ENCODE measurements around the gene FMNL3.

Gene FMNL3

DNA sequence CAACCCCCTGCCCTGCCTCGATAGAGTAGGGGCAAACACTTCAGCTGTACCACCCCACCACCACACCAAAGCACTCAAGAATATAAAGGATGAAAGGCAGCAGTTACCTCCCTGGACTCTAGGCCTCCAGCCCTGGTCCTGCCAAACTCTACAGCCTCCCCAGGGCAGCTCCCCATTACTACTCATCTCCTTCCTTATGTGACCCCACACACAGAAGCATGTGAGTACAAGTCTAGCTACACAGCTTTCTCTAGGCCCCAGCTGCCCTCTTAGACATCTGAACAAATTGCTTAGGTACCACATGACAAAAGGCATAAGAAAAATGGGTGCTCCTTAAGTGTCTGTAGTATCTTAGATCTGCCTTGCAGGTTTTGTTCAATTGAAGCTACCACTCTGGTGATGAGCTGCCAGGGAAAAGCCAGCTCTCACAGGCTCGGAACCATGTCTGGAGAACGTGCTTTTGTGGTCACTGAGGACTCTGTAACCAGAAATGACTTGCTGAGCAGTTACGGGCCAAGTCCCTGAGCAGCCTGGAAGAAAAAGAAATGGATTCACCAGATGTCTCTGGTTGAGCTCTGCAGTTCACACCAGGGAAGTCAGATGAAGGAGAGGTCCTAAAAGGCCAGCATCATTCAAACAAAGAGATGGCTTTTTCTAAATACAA, 32.8 kb downstream of the FMNL3 start:
- TF ChIP-seq, protein P1, sequence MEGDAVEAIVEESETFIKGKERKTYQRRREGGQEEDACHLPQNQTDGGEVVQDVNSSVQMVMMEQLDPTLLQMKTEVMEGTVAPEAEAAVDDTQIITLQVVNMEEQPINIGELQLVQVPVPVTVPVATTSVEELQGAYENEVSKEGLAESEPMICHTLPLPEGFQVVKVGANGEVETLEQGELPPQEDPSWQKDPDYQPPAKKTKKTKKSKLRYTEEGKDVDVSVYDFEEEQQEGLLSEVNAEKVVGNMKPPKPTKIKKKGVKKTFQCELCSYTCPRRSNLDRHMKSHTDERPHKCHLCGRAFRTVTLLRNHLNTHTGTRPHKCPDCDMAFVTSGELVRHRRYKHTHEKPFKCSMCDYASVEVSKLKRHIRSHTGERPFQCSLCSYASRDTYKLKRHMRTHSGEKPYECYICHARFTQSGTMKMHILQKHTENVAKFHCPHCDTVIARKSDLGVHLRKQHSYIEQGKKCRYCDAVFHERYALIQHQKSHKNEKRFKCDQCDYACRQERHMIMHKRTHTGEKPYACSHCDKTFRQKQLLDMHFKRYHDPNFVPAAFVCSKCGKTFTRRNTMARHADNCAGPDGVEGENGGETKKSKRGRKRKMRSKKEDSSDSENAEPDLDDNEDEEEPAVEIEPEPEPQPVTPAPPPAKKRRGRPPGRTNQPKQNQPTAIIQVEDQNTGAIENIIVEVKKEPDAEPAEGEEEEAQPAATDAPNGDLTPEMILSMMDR (IDR thresholded peaks at IDR 0.05) = no peak

DNA sequence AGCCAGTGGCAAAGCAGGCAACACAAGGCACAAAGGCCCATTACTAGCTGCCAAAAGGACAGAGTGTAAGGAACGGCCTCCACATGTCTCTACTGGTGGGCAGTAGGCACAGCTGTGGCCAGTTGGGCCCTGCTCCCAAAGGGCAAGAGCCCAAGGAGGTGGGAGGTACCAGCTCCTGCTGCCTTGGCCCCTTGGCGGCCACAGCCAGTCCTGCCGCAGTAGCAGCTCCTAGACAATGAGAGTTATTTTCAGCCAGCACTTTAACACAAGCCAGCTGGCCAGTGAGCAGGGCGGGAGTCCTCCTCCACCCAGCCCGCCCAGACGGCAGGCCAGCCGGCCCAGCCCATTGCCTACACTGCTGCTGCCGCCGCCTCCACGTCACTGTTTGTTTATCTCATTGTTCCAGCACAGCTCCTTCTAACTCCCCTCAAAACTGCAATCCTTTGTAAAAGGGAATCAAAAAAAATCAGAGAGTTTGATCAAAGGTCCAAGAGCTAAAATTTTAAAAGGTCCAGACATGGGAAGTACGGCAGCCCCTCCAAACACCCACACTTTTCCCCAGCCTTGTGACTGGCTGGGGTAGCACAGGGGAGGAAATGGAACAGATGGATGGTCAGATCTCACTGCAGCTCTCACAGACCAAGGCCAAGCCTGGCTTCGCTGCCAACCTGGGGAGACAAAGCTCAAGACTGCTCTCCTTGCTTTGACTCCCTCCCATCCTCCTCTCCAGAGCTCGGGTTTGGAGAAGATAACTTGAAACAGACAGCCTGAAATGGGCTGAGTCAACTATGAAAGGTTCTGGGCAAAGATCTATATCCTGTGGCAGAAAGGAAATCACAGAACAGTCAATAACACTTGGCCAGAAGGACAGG, 33.5 kb downstream of the FMNL3 start:
- TF ChIP-seq, protein P1 (IDR thresholded peaks at IDR 0.05) = no peak

DNA sequence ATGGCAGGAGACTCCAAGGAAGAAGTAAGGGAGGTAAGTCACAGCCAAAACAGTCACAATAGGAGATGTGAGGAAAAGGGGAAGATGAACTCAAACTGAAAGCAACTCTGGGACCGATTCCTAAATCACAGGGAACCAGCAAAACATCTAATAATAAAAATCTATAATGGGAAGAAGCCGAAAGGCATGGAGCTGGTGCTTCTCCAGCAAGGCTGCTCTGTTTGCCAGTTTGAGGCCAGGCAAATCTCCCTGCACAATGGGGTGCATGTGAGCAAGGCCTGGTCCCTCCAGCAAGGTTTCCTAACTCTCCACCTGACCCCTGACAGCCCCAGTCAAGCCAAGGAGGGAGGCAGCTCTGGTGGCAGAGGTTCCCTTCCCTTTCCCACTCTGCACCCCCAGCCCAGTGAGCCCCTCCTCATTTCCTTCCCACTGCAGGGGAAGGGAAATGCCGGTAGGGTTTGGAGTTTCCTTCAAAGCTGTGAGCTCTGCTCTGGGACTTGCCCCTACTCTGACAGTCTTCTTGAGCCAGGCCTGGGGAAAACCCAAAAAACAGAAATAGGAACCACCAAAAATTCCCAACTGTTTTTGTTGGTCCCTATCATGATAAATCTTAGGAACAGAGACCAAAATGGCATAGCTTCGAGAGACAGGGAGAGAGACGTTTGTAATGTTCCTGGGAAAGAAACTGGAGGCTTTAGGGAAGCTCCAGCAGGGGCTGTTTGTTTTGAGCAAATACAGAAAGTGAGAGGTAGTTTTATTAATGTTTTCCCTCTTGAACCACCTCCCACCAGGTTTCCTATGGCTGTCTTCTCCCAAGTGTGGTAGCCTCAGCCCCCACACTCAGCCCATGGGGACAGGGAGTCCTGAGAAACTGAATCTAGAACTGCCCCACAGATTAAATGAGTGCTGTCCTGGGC, 34.6 kb downstream of the FMNL3 start:
- TF ChIP-seq, protein P1 (IDR thresholded peaks at IDR 0.05) = no peak

DNA sequence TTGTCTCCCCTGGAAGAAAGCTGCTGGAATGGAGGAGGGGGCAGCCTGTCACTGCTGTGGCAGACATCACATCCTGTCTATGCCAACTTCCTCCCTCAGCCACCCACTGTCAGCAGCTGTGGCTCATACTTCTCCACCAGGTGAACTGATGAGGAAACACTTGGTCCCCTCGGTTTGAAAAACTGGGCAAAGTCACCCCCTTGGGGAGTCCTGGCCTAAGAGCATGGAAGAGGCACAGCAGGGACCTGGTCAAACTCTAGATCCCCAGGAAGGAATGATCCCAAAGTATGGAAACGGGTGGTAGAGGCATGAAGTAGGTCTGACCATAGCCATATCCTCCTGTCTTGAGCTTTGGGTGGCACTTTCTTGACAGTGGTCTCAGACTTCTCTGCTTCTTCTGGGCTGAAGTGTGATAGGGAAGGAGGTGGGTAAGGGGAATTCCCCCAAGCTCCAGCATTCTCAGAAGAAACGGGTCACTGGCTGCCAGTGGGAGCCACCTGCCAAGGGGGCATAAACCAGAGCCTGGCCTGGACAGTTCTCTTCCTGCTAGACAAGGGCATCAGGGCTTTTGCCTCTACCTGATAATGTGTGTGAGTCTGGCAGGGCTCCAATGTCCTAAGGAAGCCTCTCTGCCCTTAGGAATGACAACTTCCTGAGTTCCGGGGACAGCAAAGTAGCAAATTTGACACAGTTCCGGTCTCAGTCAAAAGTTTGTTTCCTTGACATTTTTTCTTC, 36.0 kb downstream of the FMNL3 start:
- TF ChIP-seq, protein P1 (IDR thresholded peaks at IDR 0.05) = no peak

DNA sequence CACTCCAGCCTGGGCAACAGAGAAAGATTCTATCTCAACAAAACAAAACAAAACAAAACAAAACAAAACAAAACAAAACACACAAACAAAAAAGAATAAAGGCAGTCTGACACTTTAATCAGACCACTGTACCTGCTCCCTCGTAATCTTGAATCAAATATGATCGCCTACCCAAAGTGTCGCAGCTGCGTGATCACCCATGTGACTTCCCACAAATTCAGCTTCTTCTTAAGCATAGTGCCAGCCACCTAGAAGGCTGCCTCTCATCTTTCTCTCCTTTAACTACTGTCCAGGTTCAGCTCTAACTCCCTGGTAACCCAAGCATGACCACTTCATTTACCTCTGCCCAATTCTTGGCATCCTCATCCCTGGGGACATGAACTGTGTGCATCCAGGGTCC, 37.4 kb downstream of the FMNL3 start:
- TF ChIP-seq, protein P1 (IDR thresholded peaks at IDR 0.05) = no peak

DNA sequence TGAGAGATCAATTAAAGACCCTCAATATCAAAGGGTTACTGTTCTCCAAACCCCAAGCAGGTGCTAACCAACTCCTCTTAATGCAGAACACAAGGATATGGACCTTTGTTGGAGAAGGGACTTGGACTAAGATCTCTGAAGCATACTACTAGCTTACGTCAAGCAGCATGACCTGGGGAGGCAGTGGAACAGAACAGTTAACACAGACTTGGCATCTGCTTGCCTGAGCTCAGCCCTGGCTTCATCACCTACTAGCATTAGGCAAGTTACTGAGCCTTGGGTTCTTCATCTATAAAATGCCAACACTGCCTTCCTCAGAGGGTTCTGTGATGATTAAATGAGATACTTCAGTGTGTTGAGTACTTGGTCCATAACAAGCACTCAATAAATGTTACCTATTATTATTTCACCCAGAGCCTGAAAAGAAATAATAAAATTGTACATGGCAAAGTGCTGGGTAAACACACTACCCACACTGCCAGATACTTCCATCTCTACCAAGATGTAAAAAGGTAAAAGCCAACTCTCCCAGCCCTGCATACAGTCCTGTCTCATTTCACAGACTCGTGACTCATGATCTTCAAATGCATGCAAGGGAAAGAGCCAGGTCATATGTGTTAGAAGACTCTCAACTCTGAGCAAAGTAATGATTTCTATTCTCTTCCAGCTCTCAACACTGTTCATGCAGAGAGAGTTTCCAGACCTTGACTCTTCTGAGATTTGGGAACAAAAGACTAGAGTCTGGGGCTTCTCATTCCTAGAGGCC, 39.7 kb downstream of the FMNL3 start:
- TF ChIP-seq, protein P1 (IDR thresholded peaks at IDR 0.05) = no peak
